K562 (cell line): ENCODE data around the gene DMWD. TPM values are rescaled to one million over a fixed set of nuclear protein-coding genes. Genes with fewer than 3 reads are reported as not detected.

ENCODE experiments used
- ATAC-seq: fragments of 200-7000 bp; cut with Tn5 transposase; 3 replicates; pipeline ENCODE4 v1.9.1; 2020; ENCODE audit warnings: moderate library complexity
- BruUV-seq: library from RNA; stranded (reverse); fragments of 400-500 nt; replicated peaks from 2 replicates; lab custom pipeline; 2021; lab: Mats Ljungman, UMichigan
- CTCF ChIA-PET: fragments of 300-600 bp; formaldehyde crosslinking; extraction: SDS; loops from one replicate; lab custom pipeline; 2021; ENCODE audit warnings: low intra/inter-chr PET ratio; lab: Yijun Ruan, JAX
- POLR2A ChIA-PET: fragments of 300-600, 350-650 bp; sonication (Branson Sonifier 250); formaldehyde crosslinking; extraction: SDS; loops from one replicate; lab custom pipeline; 2021; ENCODE audit warnings: antibody characterized with exemption, inconsistent platforms; lab: Yijun Ruan, JAX
- DNase-seq, 4 experiments: peaks; one replicate each; pipeline versions ENCODE4 v3.0.0 to v3.0.0-alpha.2; 2011 to 2018; ENCODE audit warnings: low spot score in 3 of 4, mixed read lengths in 3 of 4; ENCODE audit errors: extremely low read depth in 1 of 4
- FAIRE-seq: peaks from 2 replicates; lab custom pipeline; 2011; peaks lifted over from hg19 to GRCh38; lab: Jason Lieb, UNC
- H2AFZ ChIP-seq: 2 replicates; pipeline ENCODE4 v1.6.0; 2011; ENCODE audit warnings: low read depth, low read length, control low read depth, inconsistent platforms
- H3K27ac ChIP-seq: fragments of 200-600 bp; 3 replicates; pipeline ENCODE4 v1.8.0; 2011; ENCODE audit warnings: low read depth, mild to moderate bottlenecking, control low read depth, inconsistent platforms, low read length, moderate library complexity, mixed read lengths; ENCODE audit errors: extremely low read depth
- H3K27me3 ChIP-seq, 2 experiments: fragments of 300-600 bp in 1 of 2; 2 replicates in 1 of 2; 3 replicates in 1 of 2; pipeline versions ENCODE4 v1.6.0 to v1.8.0; 2011; ENCODE audit warnings: inconsistent platforms in 2 of 2, low read length in 2 of 2, mild to moderate bottlenecking in 1 of 2, mixed read lengths in 1 of 2, moderate library complexity in 1 of 2; ENCODE audit not compliant: control insufficient read depth in 2 of 2, insufficient read depth in 2 of 2
- H3K36me3 ChIP-seq: fragments of 300-600 bp; 3 replicates; pipeline ENCODE4 v1.8.0; 2011; ENCODE audit warnings: mild to moderate bottlenecking, low read length, inconsistent platforms; ENCODE audit not compliant: control insufficient read depth, insufficient read depth
- H3K4me1 ChIP-seq, 2 experiments: fragments of 200-600 bp in 1 of 2; replicated peaks in 1 of 2; 2 replicates in 1 of 2; 3 replicates in 1 of 2; pipeline versions ENCODE4 v1.5.1 to v1.8.0; 2011; ENCODE audit warnings: inconsistent platforms in 2 of 2, low read length in 2 of 2, mild to moderate bottlenecking in 1 of 2, mixed read lengths in 1 of 2, moderate library complexity in 1 of 2; ENCODE audit not compliant: control insufficient read depth in 2 of 2, insufficient read depth in 2 of 2
- H3K4me2 ChIP-seq: 2 replicates; pipeline ENCODE4 v1.6.1; 2011; ENCODE audit warnings: low read length, control low read depth, inconsistent platforms, mixed read lengths; ENCODE audit not compliant: insufficient read depth
- H3K4me3 ChIP-seq: fragments of 200-600 bp; sonication (generic), shearing (Covaris generic); 2 replicates; pipeline ENCODE4 v1.5.1; 2016; ENCODE audit warnings: control low read depth, inconsistent platforms
- H3K79me2 ChIP-seq: fragments of 200-600 bp; 3 replicates; pipeline ENCODE4 v1.8.0; 2011; ENCODE audit warnings: low read length, inconsistent platforms; ENCODE audit not compliant: control insufficient read depth, insufficient read depth
- H3K9ac ChIP-seq, 2 experiments: 2 replicates each; pipeline versions ENCODE4 v1.6.0 to v1.6.1; 2011; ENCODE audit warnings: low read depth in 2 of 2, low read length in 2 of 2, control low read depth in 1 of 2, inconsistent platforms in 1 of 2, mild to moderate bottlenecking in 1 of 2, mixed read lengths in 1 of 2; ENCODE audit not compliant: insufficient read depth in 1 of 2
- H3K9me1 ChIP-seq: one replicate; pipeline ENCODE4 v1.6.0; 2011; ENCODE audit warnings: inconsistent platforms, mild to moderate bottlenecking, low read length, moderate library complexity; ENCODE audit not compliant: control insufficient read depth, insufficient read depth
- H3K9me3 ChIP-seq: replicated peaks from 2 replicates; pipeline ENCODE4 v1.5.1; 2011; ENCODE audit warnings: low read depth, low read length, inconsistent platforms; ENCODE audit not compliant: control insufficient read depth, insufficient read depth
- H4K20me1 ChIP-seq: replicated peaks from 2 replicates; pipeline ENCODE4 v1.6.1; 2011; ENCODE audit warnings: low read length, inconsistent platforms, mixed read lengths; ENCODE audit not compliant: control insufficient read depth, insufficient read depth
- CBX3 ChIP-seq, 2 experiments: IDR thresholded peaks; 1 replicate in 1 of 2; 2 replicates in 1 of 2; pipeline ENCODE4 v1.6.1; 2012; ENCODE audit warnings: inconsistent platforms in 2 of 2, low read length in 2 of 2, borderline replicate concordance in 1 of 2, control low read depth in 1 of 2
- FOXP1 ChIP-seq: sonication (generic); formaldehyde crosslinking; IDR thresholded peaks from 2 replicates; pipeline ENCODE4 v1.8.0; 2022; ENCODE audit warnings: mild to moderate bottlenecking, missing genetic modification reagents
- KAT2B ChIP-seq: IDR thresholded peaks from one replicate; pipeline ENCODE4 v1.6.1; 2012; ENCODE audit warnings: low read depth, mild to moderate bottlenecking, control low read depth, inconsistent platforms, low read length, moderate library complexity
- POLR2G ChIP-seq: fragments of 200-400 bp; formaldehyde crosslinking; IDR thresholded peaks from 2 replicates; pipeline ENCODE4 v1.6.1; 2017; ENCODE audit warnings: low read depth, mild to moderate bottlenecking, antibody characterized with exemption, low read length, moderate library complexity
- RAD51 ChIP-seq: fragments of 450-650 bp; IDR thresholded peaks from 2 replicates; pipeline ENCODE4 v1.7.1; 2016; ENCODE audit warnings: low read depth, mild to moderate bottlenecking, borderline replicate concordance
- RBFOX2 ChIP-seq: fragments of 200-400 bp; formaldehyde crosslinking; IDR thresholded peaks from 2 replicates; pipeline ENCODE4 v1.6.1; 2017; ENCODE audit warnings: low read depth, mild to moderate bottlenecking, low read length, moderate library complexity
- RBM22 ChIP-seq: fragments of 200-400 bp; formaldehyde crosslinking; IDR thresholded peaks from 2 replicates; pipeline ENCODE4 v1.6.1; 2018; ENCODE audit warnings: low read length, low read depth; ENCODE audit not compliant: poor library complexity, severe bottlenecking
- RERE ChIP-seq: sonication (generic); formaldehyde crosslinking; IDR thresholded peaks from 2 replicates; pipeline ENCODE4 v1.8.0; 2023; ENCODE audit warnings: missing genetic modification reagents, mild to moderate bottlenecking, borderline replicate concordance
- TARDBP ChIP-seq: fragments of 450-650 bp; IDR thresholded peaks from 2 replicates; pipeline ENCODE4 v1.6.1; 2016
- TCF7L2 ChIP-seq: fragments of 150-350 bp; IDR thresholded peaks from 2 replicates; pipeline ENCODE4 v1.6.1; 2016; ENCODE audit warnings: low read depth, mild to moderate bottlenecking, low read length, moderate library complexity
- USF2 ChIP-seq: sonication (generic); formaldehyde crosslinking; IDR thresholded peaks from 2 replicates; pipeline ENCODE4 v1.5.0; 2020; ENCODE audit warnings: missing genetic modification reagents
- ZNF79 ChIP-seq: fragments of 250-450 bp; sonication (Bioruptor Pico); IDR thresholded peaks from 2 replicates; pipeline ENCODE4 v1.4.0; 2020; ENCODE audit warnings: low read depth, mild to moderate bottlenecking, moderate library complexity
- WGBS: fragments of 100-300 bp; shearing (Covaris generic); methylation state at CpG from one replicate; pipeline ENCODE4 v1.1.6; 2016; ENCODE audit warnings: low coverage, mixed read lengths; ENCODE audit not compliant: insufficient coverage; ENCODE audit errors: missing lambda C conversion rate; 5-methylcytosine and 5-hydroxymethylcytosine counted together
- in situ Hi-C: fragments of 300-500 bp; cut with MboI; formaldehyde crosslinking; loops from 4 replicates; pipeline ENCODE4 v1.15.0; 2018; ENCODE audit warnings: inconsistent platforms, mixed read lengths
- intact Hi-C: fragments of 100-400 bp; cut with micrococcal nuclease; formaldehyde crosslinking; loops from 2 replicates; pipeline ENCODE4 v1.14.2; 2022
- polyA plus RNA-seq, 8 experiments: library from polyadenylated mRNA; depleted of rRNA in 4 of 8; stranded (reverse) in 5 of 8; unstranded in 3 of 8; fragments of >200 nt; fragmentation: Nextera tagmentation in 2 of 8; fragmentation: Illumina TruSeq in 1 of 8; extraction: Ambion mirVana in 2 of 8; extraction: Trizol in 1 of 8; gene quantifications; 2 replicates each; pipeline versions ENCODE4 v1.2.1 to v1.2.3, GENCODE V29; 2011 to 2014; ENCODE audit warnings: inconsistent platforms in 1 of 8, missing spikeins in 1 of 8
- total RNA-seq, 7 experiments: library from RNA; depleted of rRNA in 6 of 7; stranded (reverse); fragments of >200 nt in 6 of 7; fragmentation: Illumina TruSeq in 2 of 7; extraction: Trizol in 2 of 7; gene quantifications; 2 replicates each; pipeline versions ENCODE4 v1.2.1 to v1.2.3, GENCODE V29; 2011 to 2021; ENCODE audit warnings: low replicate concordance in 1 of 7
- TF ChIP-seq, protein P1 (sequence below): fragments of 450-650 bp; formaldehyde crosslinking; IDR thresholded peaks from 2 replicates; pipeline ENCODE4 v1.4.0; 2020; ENCODE audit warnings: mild to moderate bottlenecking, moderate library complexity
- TF ChIP-seq, protein P2 (sequence below): fragments of 450-650 bp; conservative IDR thresholded peaks from 2 replicates; pipeline ENCODE4 v1.6.1; 2016; ENCODE audit warnings: missing genetic modification characterization, low read depth, mild to moderate bottlenecking, missing compliant biosample characterization, moderate library complexity

The DMWD gene
- total and polyA plus RNA-seq, 9 of the 15 experiments (the other 6 are each of a cell fraction or from before 2014, with no cell fraction given): 4.7 to 54.6 (median 19.0) TPM

GRCh38 chr19:45786533-45786894 lies 6.1 kb downstream of the DMWD start:
- Histone ChIP-seq H3K36me3 (peaks cover 59% of the 10 kb centered on the region; the same call in 2 of the 3 replicates), H4K20me1 (no peaks in the 10 kb centered on the region)
- POLR2A ChIA-PET: interaction anchor here (1.3 to 1.6 kb wide), 2 partner anchors 13 to 34 kb away, joined by 3 to 4 read pairs; no protein-coding TSS in a partner anchor

More at GRCh38 chr19:45786533-45786894, 6.1 kb downstream of the DMWD start:
- in situ Hi-C loops: no loop called here
- Histone ChIP-seq H3K4me2 (no peak overlapping the region), H3K79me2 (peaks cover 9% of the 10 kb centered on the region), H3K4me1 (peaks cover 7 to 41% of the 10 kb centered on the region in 2 experiments), H3K4me3 (no peak overlapping the region), H3K27ac (no peak overlapping the region), H3K27me3 (no peaks in the 10 kb centered on the region), H3K9me1 (peaks cover 5% of the 10 kb centered on the region), H3K9ac (no peak overlapping the region; a peak in 1 of 4 replicates), H2AFZ (no peak overlapping the region), H3K9me3 (no peaks in the 10 kb centered on the region)
- WGBS: 95% methylated on average over 19 of the region's 21 CpGs
- CTCF ChIA-PET: no interaction called here
- FAIRE-seq: no peak
- no peak for DNase-seq
- ATAC-seq: no peak
- no peak for TF ChIP-seq ZNF79
- no peak for TF ChIP-seq TARDBP
- TF ChIP-seq CBX3 (IDR thresholded peaks at IDR 0.05; ENCODE audit: borderline replicate concordance in 1 of 2, low read length in 2 of 2): no peak
- no peak for TF ChIP-seq RAD51
- TF ChIP-seq USF2: no peak
- TF ChIP-seq TCF7L2: no peak
- TF ChIP-seq RBM22: peak; percentile 3
- peak; percentile 46; the same call in 1 of the 2 replicates for TF ChIP-seq POLR2G
- TF ChIP-seq, protein P1, sequence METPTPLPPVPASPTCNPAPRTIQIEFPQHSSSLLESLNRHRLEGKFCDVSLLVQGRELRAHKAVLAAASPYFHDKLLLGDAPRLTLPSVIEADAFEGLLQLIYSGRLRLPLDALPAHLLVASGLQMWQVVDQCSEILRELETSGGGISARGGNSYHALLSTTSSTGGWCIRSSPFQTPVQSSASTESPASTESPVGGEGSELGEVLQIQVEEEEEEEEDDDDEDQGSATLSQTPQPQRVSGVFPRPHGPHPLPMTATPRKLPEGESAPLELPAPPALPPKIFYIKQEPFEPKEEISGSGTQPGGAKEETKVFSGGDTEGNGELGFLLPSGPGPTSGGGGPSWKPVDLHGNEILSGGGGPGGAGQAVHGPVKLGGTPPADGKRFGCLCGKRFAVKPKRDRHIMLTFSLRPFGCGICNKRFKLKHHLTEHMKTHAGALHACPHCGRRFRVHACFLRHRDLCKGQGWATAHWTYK: no peak
- no peak for TF ChIP-seq FOXP1
- no peak for TF ChIP-seq RERE
- TF ChIP-seq, protein P2, sequence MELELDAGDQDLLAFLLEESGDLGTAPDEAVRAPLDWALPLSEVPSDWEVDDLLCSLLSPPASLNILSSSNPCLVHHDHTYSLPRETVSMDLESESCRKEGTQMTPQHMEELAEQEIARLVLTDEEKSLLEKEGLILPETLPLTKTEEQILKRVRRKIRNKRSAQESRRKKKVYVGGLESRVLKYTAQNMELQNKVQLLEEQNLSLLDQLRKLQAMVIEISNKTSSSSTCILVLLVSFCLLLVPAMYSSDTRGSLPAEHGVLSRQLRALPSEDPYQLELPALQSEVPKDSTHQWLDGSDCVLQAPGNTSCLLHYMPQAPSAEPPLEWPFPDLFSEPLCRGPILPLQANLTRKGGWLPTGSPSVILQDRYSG (tag): no peak
- peak; percentile 51 for TF ChIP-seq RBFOX2
- TF ChIP-seq KAT2B: no peak
- BruUV-seq: no TSS peak
- intact Hi-C loops: no loop called here
